WI38 (cell line): ENCODE results near the gene KCNH5.
"Not testable (repeated sequence)": the region's sequence is repeated elsewhere in the genome, so short reads cannot be mapped to it uniquely, and the experiment has no call there.

ENCODE experiments used
- H3K4me3 ChIP-seq: 2 replicates; pipeline ENCODE4 v1.5.1; 2011; ENCODE audit warnings: low read depth, mild to moderate bottlenecking, control low read depth, low read length
- CTCF ChIP-seq: IDR thresholded peaks from 2 replicates; pipeline ENCODE4 v1.5.1; 2012; ENCODE audit warnings: low read depth, mild to moderate bottlenecking, control low read depth, low read length

KCNH5 gene

GRCh38 chr14:62807636-62808035, 237.6 kb downstream of the KCNH5 start:
- no peak for TF ChIP-seq CTCF
- no peak overlapping the region for H3K4me3 ChIP-seq

GRCh38 chr14:62800577-62800976, 244.7 kb downstream of the KCNH5 start:
- H3K4me3 ChIP-seq, result no peak overlapping the region
- TF ChIP-seq CTCF, result no peak

- no peak overlapping the region for H3K4me3 ChIP-seq
- TF ChIP-seq CTCF, result no peak
Measured at GRCh38 chr14:62796431-62796830, 248.8 kb downstream of the KCNH5 start.

- TF ChIP-seq CTCF, result no peak
- no peak overlapping the region for H3K4me3 ChIP-seq
Measured at GRCh38 chr14:62792578-62792977, 252.7 kb downstream of the KCNH5 start.

GRCh38 chr14:62781328-62781727, 263.9 kb downstream of the KCNH5 start:
- H3K4me3 ChIP-seq, result not testable (repeated sequence)

GRCh38 chr14:62778852-62779251, 266.4 kb downstream of the KCNH5 start:
- H3K4me3 ChIP-seq, result no peak overlapping the region
- no peak for TF ChIP-seq CTCF

- no peak overlapping the region for H3K4me3 ChIP-seq
- TF ChIP-seq CTCF, result no peak
Measured at GRCh38 chr14:62778310-62778709, 266.9 kb downstream of the KCNH5 start.

GRCh38 chr14:62777510-62777909, 267.7 kb downstream of the KCNH5 start:
- no peak overlapping the region for H3K4me3 ChIP-seq
- no peak for TF ChIP-seq CTCF
